Airway epithelial cell (primary cell): ENCODE data around the gene C1QC. TPM values are rescaled to one million over a fixed set of nuclear protein-coding genes. Genes with fewer than 3 reads are reported as not detected.

Source experiments
- total RNA-seq: library from RNA; depleted of rRNA; stranded (reverse); fragments of >200 nt; gene quantifications from 2 replicates; pipeline ENCODE4 v1.2.3, GENCODE V29; 2015

C1QC gene
- total RNA-seq, result not detected in 2 replicates

DNA sequence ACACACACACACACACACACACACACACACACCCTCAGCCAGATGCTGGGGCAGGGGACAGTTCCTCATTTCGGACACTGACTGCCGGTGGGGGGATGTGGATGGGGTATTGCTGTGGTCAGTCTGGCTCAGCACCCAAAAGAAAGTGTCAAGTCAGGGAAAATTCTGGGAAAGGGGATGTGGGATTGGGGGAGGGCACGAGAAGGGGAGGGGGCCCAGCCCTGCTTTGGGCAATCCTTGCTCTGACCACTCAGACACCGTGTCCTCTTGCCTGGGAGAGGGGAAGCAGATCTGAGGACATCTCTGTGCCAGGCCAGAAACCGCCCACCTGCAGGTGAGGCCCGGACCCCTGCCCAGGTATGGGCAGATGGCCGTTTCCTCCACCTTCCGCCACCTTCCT lies at the start of gene C1QC:
C1QC (plus strand) TSS at position 253 of the 400 bp plus-strand sequence. CDS start 391 bp downstream, outside the sequence.

DNA sequence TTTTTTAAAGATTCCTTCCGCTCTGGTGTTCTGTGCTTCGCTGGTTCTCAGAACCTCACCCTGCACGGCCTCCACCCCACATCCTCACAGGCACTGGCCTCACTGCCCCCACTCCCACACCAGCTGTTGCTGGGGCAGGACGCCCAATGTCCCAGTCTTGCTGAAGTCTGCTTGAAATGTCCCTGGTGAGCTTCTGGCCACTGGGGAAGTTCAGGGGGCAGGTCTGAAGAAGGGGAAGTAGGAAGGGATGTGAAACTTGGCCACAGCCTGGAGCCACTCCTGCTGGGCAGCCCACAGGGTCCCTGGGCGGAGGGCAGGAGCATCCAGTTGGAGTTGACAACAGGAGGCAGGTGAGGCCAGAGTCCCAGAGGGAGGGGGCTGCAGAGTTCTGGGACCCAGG lies 7.1 kb upstream of the C1QC start, which contains the start of gene C1QA:
C1QA (plus strand) TSS at position 276 of the 400 bp plus-strand sequence. CDS start 989 bp downstream, outside the sequence.

DNA sequence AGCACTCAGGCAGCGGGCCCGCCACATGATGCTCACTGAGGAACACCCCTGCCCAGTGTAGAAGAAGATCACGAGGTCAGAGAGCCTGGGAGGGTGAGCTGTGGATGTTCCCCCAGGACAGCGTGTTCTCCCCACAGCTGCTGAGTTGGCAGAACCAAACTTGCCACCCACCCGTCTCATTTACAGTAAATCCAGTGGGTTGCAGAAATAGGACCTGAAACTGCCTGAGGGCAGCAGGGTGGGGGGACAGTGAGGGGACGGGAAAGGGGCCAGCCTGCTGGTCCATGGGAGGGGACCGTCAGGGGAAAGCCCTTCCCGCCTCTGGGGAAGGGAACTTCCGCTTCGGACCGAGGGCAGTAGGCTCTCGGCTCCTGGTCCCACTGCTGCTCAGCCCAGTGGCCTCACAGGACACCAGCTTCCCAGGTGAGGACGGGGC lies 9.5 kb downstream of the C1QC start, which contains the start of gene C1QB:
C1QB (plus strand) TSS at position 356 of the 436 bp plus-strand sequence. CDS start 6,227 bp downstream, outside the sequence.

Other genes with a start within 250 kb of the C1QC start
- gene ZBTB40, start 191.8 kb upstream of the C1QC start, total RNA-seq, result 6.0 and 8.3 TPM in 2 replicates
- not detected in 2 replicates for gene EPHA8, start 80.1 kb upstream of the C1QC start, total RNA-seq
- not detected in 2 replicates for gene C1QA, start 7.0 kb upstream of the C1QC start, total RNA-seq
- gene C1QB, start 9.6 kb downstream of the C1QC start, total RNA-seq, result not detected in 2 replicates
- 31.2 and 47.8 TPM in 2 replicates for gene EPHB2, start 67.2 kb downstream of the C1QC start, total RNA-seq